Heart right ventricle (tissue), 16 donors: ENCODE data around the gene TAS2R19. TPM values are rescaled to one million over a fixed set of nuclear protein-coding genes. Genes with fewer than 3 reads are reported as not detected.

Source experiments
- ATAC-seq, 8 donors: fragments of 200-7000 bp; cut with Tn5 transposase; one replicate each; pipeline ENCODE4 v1.9.1; 2020; ENCODE audit warnings: mild to moderate bottlenecking in 8 of 8, moderate library complexity in 8 of 8, moderate number of reproducible peaks in 1 of 8
- DNase-seq, 2 donors: peaks; one replicate each; pipeline ENCODE4 v3.0.0-alpha.2; 2020
- H3K27ac ChIP-seq, 10 donors: fragments of 200-600 bp; sonication (generic) in 2 of 10; one replicate each; pipeline versions ENCODE4 v1.5.0 to v1.8.0; 2020 to 2022; ENCODE audit warnings: mild to moderate bottlenecking in 3 of 10
- H3K27me3 ChIP-seq, 7 donors: fragments of 200-600 bp; one replicate each; pipeline ENCODE4 v1.8.0; 2021 to 2022; ENCODE audit warnings: mild to moderate bottlenecking in 2 of 7
- H3K36me3 ChIP-seq, 9 donors: fragments of 200-600 bp; sonication (generic) in 1 of 9; one replicate each; pipeline versions ENCODE4 v1.5.0 to v1.8.0; 2020 to 2022; ENCODE audit warnings: mild to moderate bottlenecking in 2 of 9
- H3K4me1 ChIP-seq, 9 donors: fragments of 200-600 bp; sonication (generic) in 1 of 9; one replicate each; pipeline versions ENCODE4 v1.5.0 to v1.8.0; 2020 to 2022; ENCODE audit warnings: mild to moderate bottlenecking in 4 of 9
- H3K4me3 ChIP-seq, 10 donors: fragments of 200-600 bp; sonication (generic) in 2 of 10; one replicate each; pipeline versions ENCODE4 v1.5.0 to v1.8.0; 2020 to 2022; ENCODE audit warnings: mild to moderate bottlenecking in 7 of 10, moderate library complexity in 2 of 10
- H3K9me3 ChIP-seq, 11 donors: fragments of 200-600 bp in 10 of 11; sonication (generic) in 2 of 11; one replicate each; pipeline versions ENCODE4 v1.5.0 to v1.8.0; 2013 to 2022; ENCODE audit warnings: mild to moderate bottlenecking in 2 of 11, control low read depth in 1 of 11, moderate library complexity in 1 of 11
- CTCF ChIP-seq, 9 donors: fragments of 200-600 bp; sonication (generic) in 2 of 9; IDR thresholded peaks; one replicate each; pipeline versions ENCODE4 v1.5.0 to v1.8.0; 2021 to 2022; ENCODE audit warnings: antibody characterized with exemption in 9 of 9, mild to moderate bottlenecking in 5 of 9, moderate library complexity in 1 of 9
- WGBS, 2 donors: extraction: QIAGEN DNeasy Blood & Tissue Kit; methylation state at CpG; one replicate each; pipeline ENCODE4 v1.1.7; 2013; ENCODE audit warnings: inconsistent platforms in 1 of 2; 5-methylcytosine and 5-hydroxymethylcytosine counted together
- intact Hi-C, 10 donors: fragments of 100-400 bp; cut with DNase I; formaldehyde crosslinking; loops; one replicate each; pipeline versions ENCODE4 v1.11.1 to v1.14.2; 2022
- long read RNA-seq, 3 donors: library from polyadenylated mRNA; unstranded; transcript quantifications; one replicate each; pipeline ENCODE4 v2.0.0, GENCODE V29; 2020 to 2021
- polyA plus RNA-seq, 2 donors: library from polyadenylated mRNA; stranded (reverse); fragments of 200-250 nt; gene quantifications; one replicate each; pipeline ENCODE4 v1.2.3, GENCODE V29; 2013
- total RNA-seq, 10 donors: library from RNA; stranded (reverse); fragmentation: NEBNext Ultra II Directional in 3 of 10; extraction: Animal tissue kit (Norgen Biotek cat#: 25700) in 3 of 10; gene quantifications; one replicate each; pipeline versions ENCODE4 v1.2.1 to v1.2.4, GENCODE V29; 2021 to 2023
- donor health status: Arrhythmogenic right ventricular cardiomyopathy.
- donor health status: ischemic (EF 13 %, LVEDD 7.1; RV severe dilation, severe dysfunction).
- donor health status: healthy with polysubstance abuse.
- donor health status: DM: no; HTN: yes; CAD: no.
- donor health status: DM: no; HTN: no; CAD: no.
- donor health status: ischemic (EF 25% LVEDD 6.9; RV normal size, moderate dysfunction).
- donor health status: ischemic (EF 25% LVEDD 5.7; RV mildly dilated, moderate dysfunction).
- donor health status: healthy.
- donor health status: DM: yes; HTN: yes; CAD: no.
- donor health status: Ischemic cardiomyopathy.
- donor health status: ischemic (EF 35%, LVEDD 5.7; RV mildly dilated, moderate dysfunction).
- donor health status: nonischemic (EF 11% LVEDD 7.7; RV severe dilation, severe dysfunction).
- donor health status: DM: yes; HTN: yes; CAD: no.
- donor health status: PGD.
- donor health status: ischemic (EF 29% LVEDD 5.4; RV normal size, mild dysfunction).
- donor health status: nonischemic (EF 23%, LVEDD 6.1; RV moderate dilation, normal function).

The TAS2R19 gene
- 1 to 10 TPM in 2 of 10 donors, under 1 TPM in 8; 0.25 to 1.2 (median 0.77) TPM for total RNA-seq
- under 1 TPM; 0.12 to 0.59 TPM for polyA plus RNA-seq
- long read RNA-seq, donor 1: 0 reads
- long read RNA-seq, donor 2: 0 reads
- long read RNA-seq, donor 3: 0 reads

- no peak for TF ChIP-seq CTCF (IDR thresholded peaks at IDR 0.05)
- Histone ChIP-seq H3K27me3 (no peaks in the 10 kb centered on the region), H3K4me3 (no peak within 1 kb of the TSS), H3K27ac (no peak within 1 kb of the TSS), H3K9me3 (peaks cover 0 to 10% (median 0%) of the 10 kb centered on the region in 11 donors), H3K36me3 (peaks cover 0 to 14% (median 0%) of the 10 kb centered on the region in 9 donors), H3K4me1 (no peaks in the 10 kb centered on the region)
- intact Hi-C loops: no loop called here
- 94 to 100% methylated on average over 1 of the region's 1 CpG for WGBS, 2 donors
- ATAC-seq (no peak), DNase-seq (no peak)
Observed at GRCh38 chr12:11022520-11022919, at the start of gene TAS2R19. TSS of gene TAS2R19 (minus strand) at chr12:11022620. CDS start at chr12:11022571, 49 bp downstream.

- Histone ChIP-seq H3K36me3 (no peaks in the 10 kb centered on the region), H3K4me1 (peaks cover 0 to 10% (median 0%) of the 10 kb centered on the region in 9 donors), H3K9me3 (no peaks in the 10 kb centered on the region), H3K4me3 (no peak overlapping the region), H3K27me3 (no peaks in the 10 kb centered on the region), H3K27ac (no peak overlapping the region)
- intact Hi-C loops: loop anchor here in 5 of 10 donors (2.0 to 5.0 kb wide), 2 partner anchors 54 to 57 kb away; no protein-coding TSS in a partner anchor
- DNase-seq: no peak
- no peak for TF ChIP-seq CTCF (IDR thresholded peaks at IDR 0.05)
- ATAC-seq: peak in 2 of 8 donors; percentile 38 to 55
- WGBS, 2 donors: 48 to 51% methylated on average over 4 of the region's 4 CpGs
Observed at GRCh38 chr12:11071414-11071813, 49.0 kb upstream of the TAS2R19 start.

- Histone ChIP-seq H3K36me3 (no peaks in the 10 kb centered on the region), H3K27me3 (no peaks in the 10 kb centered on the region), H3K9me3 (no peaks in the 10 kb centered on the region), H3K4me1 (peaks cover 0 to 10% (median 0%) of the 10 kb centered on the region in 9 donors), H3K27ac (no peak overlapping the region), H3K4me3 (no peak overlapping the region)
- WGBS, 2 donors: 58% methylated on average over 1 of the region's 1 CpG; no CpG with 5 or more reads in 1 of the 2 donors
- no peak for TF ChIP-seq CTCF (IDR thresholded peaks at IDR 0.05)
- DNase-seq (no peak), ATAC-seq (no peak)
- intact Hi-C loops: loop anchor here in 5 of 10 donors (2.0 to 5.0 kb wide), 2 partner anchors 54 to 56 kb away; no protein-coding TSS in a partner anchor
Observed at GRCh38 chr12:11070999-11071398, 48.6 kb upstream of the TAS2R19 start.

- Histone ChIP-seq H3K36me3 (no peaks in the 10 kb centered on the region), H3K4me1 (peaks cover 0 to 10% (median 0%) of the 10 kb centered on the region in 9 donors), H3K27ac (no peak overlapping the region), H3K27me3 (no peaks in the 10 kb centered on the region), H3K4me3 (no peak overlapping the region), H3K9me3 (no peaks in the 10 kb centered on the region)
- intact Hi-C loops: loop anchor here in 6 of 10 donors (2.0 to 10.0 kb wide), 3 partner anchors 53 to 95 kb away; no protein-coding TSS in a partner anchor
- WGBS, 2 donors: 71 to 86% methylated on average over 5 of the region's 5 CpGs
- no peak for DNase-seq
- TF ChIP-seq CTCF (IDR thresholded peaks at IDR 0.05): no peak
- ATAC-seq: peak in 2 of 8 donors; percentile 27 to 58
Observed at GRCh38 chr12:11069854-11070365, 47.5 kb upstream of the TAS2R19 start.
